Stimulated activated naive CD4-positive, alpha-beta T cell treated with Interleukin-2 at 50 U/mL for 16 hours (primary cell): ENCODE results near the gene KLF15.

ENCODE experiments used
- DNase-seq: peaks from one replicate; lab custom pipeline; 2025; lab: John Stamatoyannopoulos, UW

Gene KLF15

GRCh38 chr3:126389112-126389793 lies 32.0 kb upstream of the KLF15 start:
- DNase-seq = no peak

- DNase-seq = no peak
Observed at GRCh38 chr3:126381966-126382365, 24.8 kb upstream of the KLF15 start.

GRCh38 chr3:126380011-126380768 lies 23.0 kb upstream of the KLF15 start:
- no peak for DNase-seq

GRCh38 chr3:126378341-126378751 lies 21.1 kb upstream of the KLF15 start:
- no peak for DNase-seq

- no peak for DNase-seq
Observed at GRCh38 chr3:126377211-126377610, 20.0 kb upstream of the KLF15 start.

- DNase-seq = no peak
Observed at GRCh38 chr3:126376444-126376843, 19.2 kb upstream of the KLF15 start.

- no peak for DNase-seq
Observed at GRCh38 chr3:126375835-126376331, 18.7 kb upstream of the KLF15 start.

- DNase-seq = no peak
Observed at GRCh38 chr3:126373682-126374601, 16.7 kb upstream of the KLF15 start.

GRCh38 chr3:126373146-126373613 lies 16.0 kb upstream of the KLF15 start:
- DNase-seq = no peak

GRCh38 chr3:126372413-126373145 lies 15.4 kb upstream of the KLF15 start:
- DNase-seq = no peak

GRCh38 chr3:126371096-126371705 lies 14.0 kb upstream of the KLF15 start:
- no peak for DNase-seq

GRCh38 chr3:126370606-126371005 lies 13.4 kb upstream of the KLF15 start:
- DNase-seq = no peak

GRCh38 chr3:126370055-126370454 lies 12.8 kb upstream of the KLF15 start:
- DNase-seq = no peak

- DNase-seq = no peak
Observed at GRCh38 chr3:126369490-126369889, 12.3 kb upstream of the KLF15 start.

- no peak for DNase-seq
Observed at GRCh38 chr3:126367316-126367805, 10.2 kb upstream of the KLF15 start.

- no peak for DNase-seq
Observed at GRCh38 chr3:126365351-126366277, 8.4 kb upstream of the KLF15 start.

- no peak for DNase-seq
Observed at GRCh38 chr3:126364731-126365301, 7.6 kb upstream of the KLF15 start.

GRCh38 chr3:126364130-126364695 lies 7.0 kb upstream of the KLF15 start:
- DNase-seq = no peak

GRCh38 chr3:126361211-126361610 lies 4.0 kb upstream of the KLF15 start:
- DNase-seq = no peak
